GM12878 (cell line): Measurements from ENCODE around the gene TXNDC15. TPM values are rescaled to one million over a fixed set of nuclear protein-coding genes. Genes with fewer than 3 reads are reported as not detected.
"Not testable (repeated sequence)": the region's sequence is repeated elsewhere in the genome, so short reads cannot be mapped to it uniquely, and the experiment has no call there.

ENCODE experiments used
- ATAC-seq: fragments of 200-7000 bp; cut with Tn5 transposase; 3 replicates; pipeline ENCODE4 v1.9.1; 2020; ENCODE audit warnings: mild to moderate bottlenecking, moderate library complexity
- BruUV-seq: library from RNA; stranded (reverse); fragments of 400-500 nt; replicated peaks from 2 replicates; lab custom pipeline; 2021; lab: Mats Ljungman, UMichigan
- CTCF ChIA-PET: fragments of 300-600 bp; sonication (Branson Sonifier 250); formaldehyde crosslinking; extraction: SDS; loops from one replicate; lab custom pipeline; 2021; ENCODE audit warnings: inconsistent platforms; lab: Yijun Ruan, JAX
- POLR2A ChIA-PET: fragments of 350-600 bp; formaldehyde crosslinking; extraction: SDS; loops from one replicate; lab custom pipeline; 2021; ENCODE audit warnings: inconsistent platforms; lab: Charles Lee
- RAD21 ChIA-PET: fragments of 300-600 bp; sonication (Branson Sonifier 250); formaldehyde crosslinking; loops from one replicate; lab custom pipeline; 2023; ENCODE audit warnings: antibody characterized with exemption; ENCODE audit not compliant: unreplicated experiment; lab: Charles Lee
- SMC1A ChIA-PET: fragments of 300-600 bp; sonication (Branson Sonifier 250); formaldehyde crosslinking; loops from one replicate; lab custom pipeline; 2023; ENCODE audit not compliant: unreplicated experiment, uncharacterized antibody; lab: Charles Lee
- DNase-seq: peaks from one replicate; pipeline ENCODE4 v3.0.0-alpha.2; 2011; ENCODE audit warnings: low read depth, low spot score
- FAIRE-seq: peaks from 3 replicates; lab custom pipeline; 2011; peaks lifted over from hg19 to GRCh38; lab: Jason Lieb, UNC
- H2AFZ ChIP-seq: 2 replicates; pipeline ENCODE4 v1.6.0; 2011; ENCODE audit warnings: low read depth, low read length, control low read depth; ENCODE audit not compliant: control insufficient read depth
- H3K27ac ChIP-seq: 2 replicates; pipeline ENCODE4 v1.5.1; 2011; ENCODE audit warnings: control low read depth; ENCODE audit not compliant: control insufficient read depth, insufficient read depth
- H3K27me3 ChIP-seq, 2 experiments: replicated peaks in 1 of 2; 2 replicates each; pipeline versions ENCODE4 v1.6.0 to v1.6.1; 2011; ENCODE audit warnings: low read length in 1 of 2; ENCODE audit not compliant: control insufficient read depth in 2 of 2, insufficient read depth in 2 of 2
- H3K36me3 ChIP-seq, 2 experiments: 2 replicates each; pipeline ENCODE4 v1.5.1; 2011; ENCODE audit warnings: low read length in 1 of 2; ENCODE audit not compliant: control insufficient read depth in 2 of 2, insufficient read depth in 2 of 2
- H3K4me1 ChIP-seq: 2 replicates; pipeline ENCODE4 v1.6.1; 2011; ENCODE audit warnings: mild to moderate bottlenecking, low read length, moderate library complexity, mixed read lengths; ENCODE audit not compliant: control insufficient read depth, insufficient read depth
- H3K4me2 ChIP-seq: 2 replicates; pipeline ENCODE4 v1.6.0; 2011; ENCODE audit warnings: control low read depth; ENCODE audit not compliant: control insufficient read depth, insufficient read depth
- H3K4me3 ChIP-seq: fragments of 200-600 bp; sonication (generic); 2 replicates; pipeline ENCODE4 v1.5.1; 2016
- H3K79me2 ChIP-seq: 2 replicates; pipeline ENCODE4 v1.6.0; 2011; ENCODE audit warnings: low read length; ENCODE audit not compliant: control insufficient read depth, insufficient read depth
- H3K9ac ChIP-seq: 2 replicates; pipeline ENCODE4 v1.8.0; 2011; ENCODE audit warnings: low read length, control low read depth, mixed read lengths; ENCODE audit not compliant: control insufficient read depth, insufficient read depth
- H3K9me3 ChIP-seq: replicated peaks from 3 replicates; pipeline ENCODE4 v1.5.1; 2011; ENCODE audit warnings: mild to moderate bottlenecking, low read length; ENCODE audit not compliant: control insufficient read depth, insufficient read depth
- H4K20me1 ChIP-seq: 2 replicates; pipeline ENCODE4 v1.6.0; 2011; ENCODE audit not compliant: control insufficient read depth, insufficient read depth
- CHD2 ChIP-seq: IDR thresholded peaks from 2 replicates; pipeline ENCODE4 v1.6.1; 2011; ENCODE audit warnings: low read depth, low read length, improper control_type of control experiment, borderline replicate concordance
- ETV6 ChIP-seq, 2 experiments: fragments of 450-650 bp in 1 of 2; IDR thresholded peaks in 1 of 2; conservative IDR thresholded peaks in 1 of 2; 2 replicates each; pipeline ENCODE4 v1.6.1; 2014; ENCODE audit warnings: antibody characterized with exemption in 1 of 2, borderline replicate concordance in 1 of 2, low read depth in 1 of 2, mild to moderate bottlenecking in 1 of 2, moderate library complexity in 1 of 2
- FOS ChIP-seq: IDR thresholded peaks from 3 replicates; pipeline ENCODE4 v1.6.1; 2011; ENCODE audit warnings: borderline replicate concordance; ENCODE audit not compliant: insufficient read length; ENCODE audit errors: extremely low read depth
- IKZF2 ChIP-seq, 2 experiments: fragments of 450-650 bp; IDR thresholded peaks; 2 replicates each; pipeline ENCODE4 v1.6.1; 2017; ENCODE audit warnings: mild to moderate bottlenecking in 2 of 2, moderate library complexity in 2 of 2
- NFYB ChIP-seq: IDR thresholded peaks from 2 replicates; pipeline ENCODE4 v1.6.1; 2011; ENCODE audit warnings: low read depth, mild to moderate bottlenecking, low read length, improper control_type of control experiment, moderate library complexity; ENCODE audit not compliant: insufficient read depth
- PML ChIP-seq: IDR thresholded peaks from 2 replicates; pipeline ENCODE4 v1.6.1; 2012; ENCODE audit warnings: low read length, inconsistent platforms
- POLR2A ChIP-seq: IDR thresholded peaks from 2 replicates; pipeline ENCODE4 v1.6.1; 2011; ENCODE audit warnings: low read depth, mild to moderate bottlenecking, low read length
- RBBP5 ChIP-seq: fragments of 200-600 bp; sonication (generic); conservative IDR thresholded peaks from 2 replicates; pipeline ENCODE4 v1.6.1; 2016
- SIN3A ChIP-seq: IDR thresholded peaks from 2 replicates; pipeline ENCODE4 v1.6.1; 2012; ENCODE audit warnings: low read depth, low read length, improper control_type of control experiment
- SMC3 ChIP-seq: IDR thresholded peaks from 2 replicates; pipeline ENCODE4 v1.6.1; 2011; ENCODE audit warnings: low read length, improper control_type of control experiment, borderline replicate concordance
- ZNF384 ChIP-seq: IDR thresholded peaks from 2 replicates; pipeline ENCODE4 v1.6.1; 2012; ENCODE audit warnings: low read depth, mild to moderate bottlenecking, low read length, improper control_type of control experiment, borderline replicate concordance
- WGBS: methylation state at CpG from one replicate; pipeline ENCODE4 v1.1.6; 2016; ENCODE audit warnings: low lambda C conversion rate; ENCODE audit not compliant: insufficient replicate concordance, insufficient coverage; ENCODE audit errors: missing lambda C conversion rate; 5-methylcytosine and 5-hydroxymethylcytosine counted together
- in situ Hi-C: fragments of 300-500 bp; cut with MboI; formaldehyde crosslinking; loops from 9 replicates; pipeline ENCODE4 v1.14.3; 2018; ENCODE audit warnings: mixed read lengths
- intact Hi-C: fragments of 100-400 bp; cut with micrococcal nuclease; formaldehyde crosslinking; loops from one replicate; pipeline ENCODE4 v1.14.2; 2022; ENCODE audit not compliant: unreplicated experiment
- polyA plus RNA-seq, 11 experiments: library from polyadenylated mRNA; depleted of rRNA in 4 of 11; unstranded in 6 of 11; stranded (reverse) in 5 of 11; fragments of >200 nt; fragmentation: Nextera tagmentation in 4 of 11; fragmentation: Illumina TruSeq in 1 of 11; extraction: Ambion mirVana in 4 of 11; extraction: Trizol in 1 of 11; gene quantifications; 1 replicate in 1 of 11; 2 replicates in 10 of 11; pipeline versions ENCODE4 v1.2.1 to v1.2.3, GENCODE V29; 2011 to 2016; ENCODE audit warnings: inconsistent platforms in 2 of 11, missing spikeins in 2 of 11, low read depth in 1 of 11
- total RNA-seq, 4 experiments: library from RNA; depleted of rRNA in 3 of 4; stranded (reverse); fragments of >200 nt in 3 of 4; fragmentation: Illumina TruSeq in 1 of 4; extraction: Trizol in 1 of 4; gene quantifications; 2 replicates each; pipeline versions ENCODE4 v1.2.1 to v1.2.3, GENCODE V29; 2013 to 2021
- TF ChIP-seq, protein P1 (sequence below): fragments of 450-650 bp; formaldehyde crosslinking; IDR thresholded peaks from 2 replicates; pipeline ENCODE4 v1.5.0; 2022; ENCODE audit warnings: mild to moderate bottlenecking, missing genetic modification characterization

Gene TXNDC15
- total and polyA plus RNA-seq, 10 of the 15 experiments (the other 5 are each of a cell fraction or from before 2014, with no cell fraction given), result 8.1 to 60.6 (median 38.1) TPM

GRCh38 chr5:134849434-134849933, 24.7 kb upstream of the TXNDC15 start:
- intact Hi-C loops, H3K27ac ChIP-seq, H3K27me3 ChIP-seq, H3K9ac ChIP-seq, BruUV-seq, in situ Hi-C loops, H2AFZ ChIP-seq, H3K9me3 ChIP-seq, H3K4me3 ChIP-seq, DNase-seq, FAIRE-seq, H4K20me1 ChIP-seq, RAD21 ChIA-PET, ATAC-seq, H3K36me3 ChIP-seq: not testable (repeated sequence)
- ChIA-PET CTCF (interaction anchor here (0.9 to 1.5 kb wide), 7 partner anchors 9 to 111 kb away, joined by 3 to 6 read pairs (median 3); partner anchors contain the start of gene CAMLG), SMC1A (interaction anchor here (0.9 to 1.7 kb wide), 7 partner anchors 8 to 111 kb away, joined by 3 to 4 read pairs (median 3); partner anchors contain the start of gene CAMLG), POLR2A (interaction anchor here (0.6 to 1.1 kb wide), 3 partner anchors 55 to 113 kb away, joined by 3 to 4 read pairs (median 4); partner anchors contain the start of gene PCBD2)
- WGBS, result 98% methylated on average over 6 of the region's 7 CpGs
- Histone ChIP-seq H3K4me1 (peaks cover 10% of the 10 kb centered on the region), H3K4me2 (peak overlapping the region; percentile 33; the same call in 1 of the 2 replicates), H3K79me2 (peaks cover 45% of the 10 kb centered on the region)
- peak; percentile 31; the same call in 1 of the 2 replicates for TF ChIP-seq ZNF384

DNA sequence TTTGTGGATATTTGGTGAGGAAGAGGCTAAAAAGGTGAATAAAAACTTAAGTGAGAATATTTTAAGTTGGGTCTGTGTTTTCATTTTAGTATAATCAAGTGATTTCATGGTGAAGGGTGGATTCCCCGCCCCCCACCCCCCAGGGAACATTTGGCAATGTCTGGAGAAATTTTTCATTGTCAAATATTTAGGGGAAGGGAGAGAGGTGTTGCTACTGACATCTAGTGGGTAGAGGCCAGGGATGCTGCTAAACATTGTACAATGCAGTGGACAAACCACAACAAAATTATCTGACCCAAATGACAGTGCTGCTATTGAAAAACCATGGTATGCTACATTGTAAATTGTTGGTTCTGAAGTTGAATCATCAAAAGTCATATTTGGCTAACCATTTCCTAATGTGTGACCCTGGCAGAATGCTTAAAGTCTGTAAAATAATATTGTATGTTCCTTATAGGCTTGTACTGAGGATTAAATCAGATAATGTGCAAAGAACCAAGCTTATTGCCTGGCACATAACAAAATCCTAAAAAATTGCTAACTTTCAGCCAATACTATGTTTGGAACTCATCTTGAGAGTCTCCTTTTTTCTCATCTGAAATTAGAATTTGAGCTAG, 22.8 kb upstream of the TXNDC15 start:
- FAIRE-seq, result peak; percentile 35
- POLR2A ChIA-PET, result interaction anchor here (0.6 kb wide), 1 partner anchor 36 kb away, joined by 3 read pairs; no protein-coding TSS in a partner anchor
- H3K79me2 ChIP-seq, result peaks cover 42% of the 10 kb centered on the region
- TF ChIP-seq, protein P1, sequence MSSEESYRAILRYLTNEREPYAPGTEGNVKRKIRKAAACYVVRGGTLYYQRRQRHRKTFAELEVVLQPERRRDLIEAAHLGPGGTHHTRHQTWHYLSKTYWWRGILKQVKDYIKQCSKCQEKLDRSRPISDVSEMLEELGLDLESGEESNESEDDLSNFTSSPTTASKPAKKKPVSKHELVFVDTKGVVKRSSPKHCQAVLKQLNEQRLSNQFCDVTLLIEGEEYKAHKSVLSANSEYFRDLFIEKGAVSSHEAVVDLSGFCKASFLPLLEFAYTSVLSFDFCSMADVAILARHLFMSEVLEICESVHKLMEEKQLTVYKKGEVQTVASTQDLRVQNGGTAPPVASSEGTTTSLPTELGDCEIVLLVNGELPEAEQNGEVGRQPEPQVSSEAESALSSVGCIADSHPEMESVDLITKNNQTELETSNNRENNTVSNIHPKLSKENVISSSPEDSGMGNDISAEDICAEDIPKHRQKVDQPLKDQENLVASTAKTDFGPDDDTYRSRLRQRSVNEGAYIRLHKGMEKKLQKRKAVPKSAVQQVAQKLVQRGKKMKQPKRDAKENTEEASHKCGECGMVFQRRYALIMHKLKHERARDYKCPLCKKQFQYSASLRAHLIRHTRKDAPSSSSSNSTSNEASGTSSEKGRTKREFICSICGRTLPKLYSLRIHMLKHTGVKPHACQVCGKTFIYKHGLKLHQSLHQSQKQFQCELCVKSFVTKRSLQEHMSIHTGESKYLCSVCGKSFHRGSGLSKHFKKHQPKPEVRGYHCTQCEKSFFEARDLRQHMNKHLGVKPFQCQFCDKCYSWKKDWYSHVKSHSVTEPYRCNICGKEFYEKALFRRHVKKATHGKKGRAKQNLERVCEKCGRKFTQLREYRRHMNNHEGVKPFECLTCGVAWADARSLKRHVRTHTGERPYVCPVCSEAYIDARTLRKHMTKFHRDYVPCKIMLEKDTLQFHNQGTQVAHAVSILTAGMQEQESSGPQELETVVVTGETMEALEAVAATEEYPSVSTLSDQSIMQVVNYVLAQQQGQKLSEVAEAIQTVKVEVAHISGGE (CRISPR knock-in tag), result no peak
- no peak for TF ChIP-seq IKZF2 (IDR thresholded peaks at IDR 0.05)
- TF ChIP-seq NFYB, result no peak
- TF ChIP-seq CHD2, result no peak
- TF ChIP-seq SIN3A, result no peak
- TF ChIP-seq PML, result no peak
- no peak for TF ChIP-seq ETV6 (conservative IDR thresholded peaks at IDR 0.05 in 1 of 2, IDR thresholded peaks at IDR 0.05 in 1 of 2; ENCODE audit: borderline replicate concordance in 1 of 2, low read depth in 1 of 2)
- no peak for TF ChIP-seq FOS
- TF ChIP-seq SMC3, result peak; percentile 30; the same call in 1 of the 2 replicates
- no peak for TF ChIP-seq RBBP5
- TF ChIP-seq POLR2A, result no peak

More for the DNA sequence above, 22.8 kb upstream of the TXNDC15 start:
- Histone ChIP-seq H3K9me3 (no peaks in the 10 kb centered on the region), H3K4me3 (no peak overlapping the region), H3K36me3 (peaks cover 2 to 16% of the 10 kb centered on the region in 2 experiments), H2AFZ (no peak overlapping the region), H3K27ac (no peak overlapping the region), H3K9ac (no peak overlapping the region), H3K4me1 (peaks cover 3% of the 10 kb centered on the region), H4K20me1 (no peaks in the 10 kb centered on the region; the same call in 1 of the 2 replicates), H3K4me2 (peak overlapping the region; percentile 9; the same call in 1 of the 2 replicates), H3K27me3 (no peaks in the 10 kb centered on the region)
- in situ Hi-C loops (no loop called here), intact Hi-C loops (no loop called here)
- ChIA-PET RAD21 (interaction anchor here (0.7 to 1.8 kb wide), 5 partner anchors 22 to 113 kb away, joined by 3 to 5 read pairs (median 3); partner anchors contain the start of genes CAMLG and PCBD2), CTCF (interaction anchor here (0.6 to 2.5 kb wide), 11 partner anchors 11 to 547 kb away, joined by 3 to 24 read pairs (median 4); partner anchors contain the start of genes PCBD2 and TXNDC15), SMC1A (interaction anchor here (0.7 to 1.3 kb wide), 7 partner anchors 8 to 246 kb away, joined by 3 to 6 read pairs (median 3); partner anchors contain the start of gene CAMLG)
- DNase-seq (no peak), ATAC-seq (peak; percentile 71)
- 0% methylated on average over 1 of the region's 1 CpG for WGBS
- BruUV-seq, result no TSS peak
